CD14-positive monocyte (primary cell): ENCODE measurements around the gene CPNE4. TPM values are rescaled to one million over a fixed set of nuclear protein-coding genes. Genes with fewer than 3 reads are reported as not detected.

Experiments
- DNase-seq, 3 donors: peaks; one replicate each; pipeline ENCODE4 v3.0.0-alpha.2; 2011 to 2022
- H2AFZ ChIP-seq: 2 replicates; pipeline ENCODE4 v1.6.0; 2012; ENCODE audit warnings: mild to moderate bottlenecking, low read depth, low read length, inconsistent platforms; ENCODE audit not compliant: insufficient read depth, poor library complexity, severe bottlenecking
- H3K27ac ChIP-seq, 2 donors: 1 replicate in 1 of 2; 2 replicates in 1 of 2; pipeline ENCODE4 v1.5.1; 2012 to 2013; ENCODE audit warnings: low read length in 2 of 2, control low read depth in 1 of 2, inconsistent platforms in 1 of 2, low read depth in 1 of 2, mild to moderate bottlenecking in 1 of 2
- H3K27me3 ChIP-seq, 2 donors: one replicate each; pipeline versions ENCODE4 v1.6.0 to v1.6.1; 2011 to 2013; ENCODE audit warnings: low read length in 2 of 2; ENCODE audit not compliant: control insufficient read depth in 2 of 2, insufficient read depth in 2 of 2
- H3K36me3 ChIP-seq, 2 donors: replicated peaks in 1 of 2; 1 replicate in 1 of 2; 2 replicates in 1 of 2; pipeline versions ENCODE4 v1.5.1 to v1.6.1; 2012 to 2013; ENCODE audit warnings: low read length in 2 of 2, control low read depth in 1 of 2, inconsistent platforms in 1 of 2, mild to moderate bottlenecking in 1 of 2; ENCODE audit not compliant: insufficient read depth in 2 of 2, control insufficient read depth in 1 of 2
- H3K4me1 ChIP-seq, 2 donors: 1 replicate in 1 of 2; 2 replicates in 1 of 2; pipeline versions ENCODE4 v1.5.1 to v1.6.1; 2012 to 2013; ENCODE audit warnings: low read length in 2 of 2, control low read depth in 1 of 2, inconsistent platforms in 1 of 2, mild to moderate bottlenecking in 1 of 2, moderate library complexity in 1 of 2; ENCODE audit not compliant: insufficient read depth in 2 of 2, control insufficient read depth in 1 of 2
- H3K4me2 ChIP-seq: replicated peaks from 2 replicates; pipeline ENCODE3; 2012; ENCODE audit warnings: low read length, moderate library complexity, mild to moderate bottlenecking; ENCODE audit not compliant: poor library complexity, severe bottlenecking; ENCODE audit errors: extremely low read depth
- H3K4me3 ChIP-seq, 3 experiments: fragments of 200-600 bp in 1 of 3; sonication (generic) in 1 of 3; replicated peaks in 1 of 3; 1 replicate in 2 of 3; 2 replicates in 1 of 3; pipeline ENCODE4 v1.5.1; 2011 to 2013; ENCODE audit warnings: low read length in 3 of 3, mild to moderate bottlenecking in 3 of 3, control low read depth in 2 of 3, low read depth in 2 of 3, inconsistent platforms in 1 of 3, moderate library complexity in 1 of 3
- H3K79me2 ChIP-seq: 2 replicates; pipeline ENCODE4 v1.6.0; 2012; ENCODE audit warnings: mild to moderate bottlenecking, control low read depth, inconsistent platforms, low read length, moderate library complexity; ENCODE audit not compliant: insufficient read depth
- H3K9ac ChIP-seq: 2 replicates; pipeline ENCODE4 v1.6.0; 2017; ENCODE audit warnings: low read length, mild to moderate bottlenecking; ENCODE audit not compliant: insufficient read depth, poor library complexity, severe bottlenecking
- H3K9me3 ChIP-seq, 2 donors: replicated peaks in 1 of 2; 1 replicate in 1 of 2; 2 replicates in 1 of 2; pipeline versions ENCODE4 v1.5.1 to v1.6.1; 2012 to 2013; ENCODE audit warnings: low read length in 2 of 2, control low read depth in 1 of 2; ENCODE audit not compliant: control insufficient read depth in 1 of 2, insufficient read depth in 1 of 2
- H4K20me1 ChIP-seq: 2 replicates; pipeline ENCODE4 v1.6.0; 2012; ENCODE audit warnings: mild to moderate bottlenecking, low read length, control low read depth, moderate library complexity; ENCODE audit not compliant: insufficient read depth
- H3K27ac Mint-ChIP-seq, 7 donors: one replicate each; pipeline ENCODE4 v1.8.0; 2020; ENCODE audit warnings: mild to moderate bottlenecking in 7 of 7, mixed read lengths in 7 of 7, moderate library complexity in 6 of 7, inconsistent platforms in 2 of 7
- H3K27me3 Mint-ChIP-seq, 3 donors: one replicate each; pipeline ENCODE4 v1.8.0; 2021 to 2022; ENCODE audit warnings: low read depth in 3 of 3, mild to moderate bottlenecking in 3 of 3, mixed read lengths in 3 of 3, moderate library complexity in 3 of 3, inconsistent platforms in 1 of 3
- H3K36me3 Mint-ChIP-seq, 2 donors: one replicate each; pipeline ENCODE4 v1.8.0; 2020; ENCODE audit warnings: mixed read lengths in 2 of 2, inconsistent platforms in 1 of 2, mild to moderate bottlenecking in 1 of 2
- H3K4me1 Mint-ChIP-seq: one replicate; pipeline ENCODE4 v1.8.0; 2020; ENCODE audit warnings: mild to moderate bottlenecking, mixed read lengths
- H3K4me3 Mint-ChIP-seq, 2 donors: one replicate each; pipeline ENCODE4 v1.8.0; 2020; ENCODE audit warnings: mild to moderate bottlenecking in 2 of 2, mixed read lengths in 2 of 2, moderate library complexity in 1 of 2
- H3K9me3 Mint-ChIP-seq, 7 donors: one replicate each; pipeline ENCODE4 v1.8.0; 2020 to 2022; ENCODE audit warnings: mixed read lengths in 7 of 7, mild to moderate bottlenecking in 6 of 7, moderate library complexity in 6 of 7, inconsistent platforms in 2 of 7
- WGBS: methylation state at CpG from one replicate; pipeline ENCODE4 v1.1.5; 2013; ENCODE audit warnings: missing lambda C conversion rate; ENCODE audit not compliant: insufficient coverage; 5-methylcytosine and 5-hydroxymethylcytosine counted together
- intact Hi-C, 2 donors: fragments of 100-400 bp; cut with micrococcal nuclease; formaldehyde crosslinking; loops; one replicate each; pipeline versions ENCODE4 v1.15.0 to v1.15.1; 2023
- polyA plus RNA-seq, 3 donors: library from polyadenylated mRNA; depleted of rRNA in 1 of 3; unstranded in 2 of 3; stranded (reverse) in 1 of 3; fragments of 300-500 nt in 2 of 3; fragments of >200 nt in 1 of 3; fragmentation: Illumina TruSeq in 2 of 3; gene quantifications; 1 replicate in 2 of 3; 2 replicates in 1 of 3; pipeline ENCODE4 v1.2.3, GENCODE V29; 2012 to 2021
- TF ChIP-seq, protein P1 (sequence below): fragments of 200-600 bp; IDR thresholded peaks from one replicate; pipeline ENCODE4 v1.8.0; 2022; ENCODE audit warnings: antibody characterized with exemption, mild to moderate bottlenecking

CPNE4 gene
- polyA plus RNA-seq, 3 donors: not detected

- Histone ChIP-seq H3K36me3 (no peaks in the 10 kb centered on the region), H3K27me3 (no peaks in the 10 kb centered on the region), H3K27ac (no peak overlapping the region), H3K4me3 (no peak overlapping the region), H2AFZ (no peak overlapping the region), H3K4me2 (no peak overlapping the region), H3K9ac (no peak overlapping the region), H4K20me1 (no peaks in the 10 kb centered on the region), H3K4me1 (no peaks in the 10 kb centered on the region), H3K79me2 (no peaks in the 10 kb centered on the region), H3K9me3 (no peaks in the 10 kb centered on the region)
- no peak for DNase-seq
- H3K4me3 Mint-ChIP-seq: no peak overlapping the region
- H3K27me3 Mint-ChIP-seq: peaks cover 0 to 3% (median 2%) of the 10 kb centered on the region in 3 donors
- intact Hi-C loops: no loop called here
- TF ChIP-seq, protein P1, sequence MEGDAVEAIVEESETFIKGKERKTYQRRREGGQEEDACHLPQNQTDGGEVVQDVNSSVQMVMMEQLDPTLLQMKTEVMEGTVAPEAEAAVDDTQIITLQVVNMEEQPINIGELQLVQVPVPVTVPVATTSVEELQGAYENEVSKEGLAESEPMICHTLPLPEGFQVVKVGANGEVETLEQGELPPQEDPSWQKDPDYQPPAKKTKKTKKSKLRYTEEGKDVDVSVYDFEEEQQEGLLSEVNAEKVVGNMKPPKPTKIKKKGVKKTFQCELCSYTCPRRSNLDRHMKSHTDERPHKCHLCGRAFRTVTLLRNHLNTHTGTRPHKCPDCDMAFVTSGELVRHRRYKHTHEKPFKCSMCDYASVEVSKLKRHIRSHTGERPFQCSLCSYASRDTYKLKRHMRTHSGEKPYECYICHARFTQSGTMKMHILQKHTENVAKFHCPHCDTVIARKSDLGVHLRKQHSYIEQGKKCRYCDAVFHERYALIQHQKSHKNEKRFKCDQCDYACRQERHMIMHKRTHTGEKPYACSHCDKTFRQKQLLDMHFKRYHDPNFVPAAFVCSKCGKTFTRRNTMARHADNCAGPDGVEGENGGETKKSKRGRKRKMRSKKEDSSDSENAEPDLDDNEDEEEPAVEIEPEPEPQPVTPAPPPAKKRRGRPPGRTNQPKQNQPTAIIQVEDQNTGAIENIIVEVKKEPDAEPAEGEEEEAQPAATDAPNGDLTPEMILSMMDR: no peak
- no peaks in the 10 kb centered on the region for H3K4me1 Mint-ChIP-seq
- no peak overlapping the region for H3K27ac Mint-ChIP-seq
- 100% methylated on average over 2 of the region's 3 CpGs for WGBS
- peaks cover 0 to 2% (median 0%) of the 10 kb centered on the region in 7 donors for H3K9me3 Mint-ChIP-seq
- H3K36me3 Mint-ChIP-seq: no peaks in the 10 kb centered on the region
Observed at GRCh38 chr3:131535131-131535530, 499.7 kb downstream of the CPNE4 start.

GRCh38 chr3:131532645-131533044 is 502.2 kb downstream of the CPNE4 start:
- H3K4me2 ChIP-seq: no peak overlapping the region
- TF ChIP-seq, protein P1: no peak
- no peaks in the 10 kb centered on the region for H4K20me1 ChIP-seq
- intact Hi-C loops: no loop called here
- DNase-seq: no peak
- H3K27ac ChIP-seq: no peak overlapping the region
- no peaks in the 10 kb centered on the region for H3K36me3 Mint-ChIP-seq
- no peak overlapping the region for H3K4me3 ChIP-seq
- H3K9me3 ChIP-seq: no peaks in the 10 kb centered on the region
- H3K4me1 ChIP-seq: no peaks in the 10 kb centered on the region
- H3K9ac ChIP-seq: no peak overlapping the region
- no peaks in the 10 kb centered on the region for H3K4me1 Mint-ChIP-seq
- no peak overlapping the region for H3K4me3 Mint-ChIP-seq
- H3K9me3 Mint-ChIP-seq: peaks cover 0 to 2% (median 0%) of the 10 kb centered on the region in 7 donors
- H3K36me3 ChIP-seq: no peaks in the 10 kb centered on the region
- no peak overlapping the region for H3K27ac Mint-ChIP-seq
- H2AFZ ChIP-seq: no peak overlapping the region
- H3K79me2 ChIP-seq: no peaks in the 10 kb centered on the region
- H3K27me3 ChIP-seq: peaks cover 0 to 2% of the 10 kb centered on the region in 2 donors
- H3K27me3 Mint-ChIP-seq: peaks cover 6 to 11% (median 8%) of the 10 kb centered on the region in 3 donors
